AG04449 (cell line): ENCODE data around the gene KPNA5.

Source experiments
- CTCF ChIA-PET: fragments of 350-600 bp; formaldehyde crosslinking; extraction: SDS; loops from one replicate; lab custom pipeline; 2021; ENCODE audit warnings: antibody characterized with exemption; lab: Yijun Ruan, JAX
- POLR2A ChIA-PET: fragments of 400-600, 350-600 bp; formaldehyde crosslinking; extraction: SDS; loops from one replicate; lab custom pipeline; 2020; ENCODE audit warnings: antibody characterized with exemption, inconsistent platforms; lab: Yijun Ruan, JAX
- DNase-seq: peaks from one replicate; pipeline ENCODE4 v3.0.0-alpha.2; 2010; ENCODE audit warnings: low read depth, low spot score
- H3K4me3 ChIP-seq: 2 replicates; pipeline ENCODE4 v1.5.1; 2011; ENCODE audit warnings: low read depth, mild to moderate bottlenecking, control low read depth, low read length
- CTCF ChIP-seq: IDR thresholded peaks from one replicate; pipeline ENCODE4 v1.5.1; 2011; ENCODE audit warnings: mild to moderate bottlenecking, moderate library complexity, low read length, control low read depth, inconsistent platforms; ENCODE audit not compliant: insufficient read depth; ENCODE audit errors: missing control alignments

Gene KPNA5

DNA sequence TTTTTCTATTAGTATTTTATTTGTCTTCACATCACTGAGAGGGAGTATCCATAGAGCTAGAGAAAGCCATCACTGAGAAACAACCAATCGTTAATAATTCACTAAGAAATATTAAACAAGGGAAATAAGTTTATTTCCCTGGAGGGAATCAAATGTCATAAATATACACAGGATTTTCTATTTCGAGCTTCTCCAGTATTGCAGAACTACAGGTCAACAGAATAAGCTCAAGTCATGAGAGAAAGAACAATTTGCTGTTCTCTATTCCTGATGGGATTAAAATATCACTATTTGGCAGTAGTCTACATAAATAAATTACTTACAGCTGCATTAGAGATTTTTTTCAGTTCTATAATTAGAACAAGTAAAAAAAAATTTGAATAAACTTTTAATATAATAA lies 86.7 kb downstream of the KPNA5 start:
- no peak for DNase-seq
- ChIA-PET POLR2A (no interaction called here), CTCF (interaction anchor here (4.5 kb wide), 1 partner anchor 11 kb away, joined by 30 read pairs; no protein-coding TSS in a partner anchor)
- H3K4me3 ChIP-seq = no peak overlapping the region
- no peak for TF ChIP-seq CTCF

DNA sequence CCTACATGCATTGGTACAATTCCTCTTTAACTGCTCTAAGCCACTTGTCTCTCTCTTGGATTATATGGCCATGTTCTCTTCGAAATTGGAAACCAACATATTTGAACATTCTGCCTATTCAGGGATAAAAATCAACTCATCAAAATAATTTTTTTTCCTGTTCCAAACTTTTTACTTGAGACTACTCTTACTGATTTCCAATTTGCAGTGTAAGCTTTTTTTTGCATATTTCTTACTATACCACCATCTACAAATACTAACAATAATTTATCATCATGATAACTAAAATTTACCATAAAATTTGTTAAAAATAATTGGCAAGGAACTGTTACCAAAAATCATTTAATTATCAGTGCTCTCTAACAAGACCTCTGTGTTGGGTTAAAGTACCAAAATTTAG lies 91.4 kb downstream of the KPNA5 start:
- H3K4me3 ChIP-seq = no peak overlapping the region
- TF ChIP-seq CTCF = no peak
- CTCF ChIA-PET = no interaction called here
- no peak for DNase-seq
- POLR2A ChIA-PET = no interaction called here

DNA sequence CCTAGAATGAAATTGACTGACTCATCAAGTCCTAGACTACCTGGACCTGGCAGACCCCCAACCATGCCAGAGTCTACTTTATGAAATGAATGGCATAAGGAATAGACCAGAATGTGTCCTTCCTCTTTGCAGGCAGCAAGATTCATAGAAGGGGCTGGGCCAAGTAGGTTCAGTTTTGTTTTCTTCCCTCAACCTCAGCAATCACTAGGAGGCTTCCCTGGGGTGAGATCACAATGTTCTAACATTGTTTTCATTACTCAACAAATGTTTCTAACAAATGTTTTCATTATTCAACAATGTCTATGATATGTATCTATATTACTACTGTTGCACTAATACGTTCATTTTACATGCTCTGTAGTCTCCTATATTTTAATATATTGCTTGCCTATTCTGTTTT lies 92.9 kb downstream of the KPNA5 start:
- no peak for DNase-seq
- CTCF ChIA-PET = no interaction called here
- H3K4me3 ChIP-seq = no peak overlapping the region
- POLR2A ChIA-PET = no interaction called here
- TF ChIP-seq CTCF = no peak

GRCh38 chr6:116779573-116780164 lies 98.7 kb downstream of the KPNA5 start:
- ChIA-PET POLR2A (no interaction called here), CTCF (interaction anchor here (0.7 to 3.1 kb wide), 8 partner anchors 8 to 72 kb away, joined by 3 to 30 read pairs (median 4); partner anchors contain the start of gene FAM162B)
- TF ChIP-seq CTCF = peak; percentile 7
- H3K4me3 ChIP-seq = no peak overlapping the region
- DNase-seq = no peak

GRCh38 chr6:116783852-116784251 lies 102.8 kb downstream of the KPNA5 start:
- no peak for TF ChIP-seq CTCF
- POLR2A ChIA-PET = no interaction called here
- no peak overlapping the region for H3K4me3 ChIP-seq
- CTCF ChIA-PET = no interaction called here
- no peak for DNase-seq
